Neural progenitor cell (in vitro differentiated cells): ENCODE measurements around the gene MAF.

Source experiments
- EZH2 ChIP-seq: fragments of 200-600 bp; sonication (generic); IDR thresholded peaks from 2 replicates; pipeline ENCODE4 v1.6.1; 2017; ENCODE audit warnings: antibody characterized with exemption, mild to moderate bottlenecking, moderate library complexity
- TF ChIP-seq, protein P1 (sequence below): fragments of 200-600 bp; sonication (generic); IDR thresholded peaks from 2 replicates; pipeline ENCODE4 v1.5.1; 2017; ENCODE audit warnings: antibody characterized with exemption, mild to moderate bottlenecking

DNA sequence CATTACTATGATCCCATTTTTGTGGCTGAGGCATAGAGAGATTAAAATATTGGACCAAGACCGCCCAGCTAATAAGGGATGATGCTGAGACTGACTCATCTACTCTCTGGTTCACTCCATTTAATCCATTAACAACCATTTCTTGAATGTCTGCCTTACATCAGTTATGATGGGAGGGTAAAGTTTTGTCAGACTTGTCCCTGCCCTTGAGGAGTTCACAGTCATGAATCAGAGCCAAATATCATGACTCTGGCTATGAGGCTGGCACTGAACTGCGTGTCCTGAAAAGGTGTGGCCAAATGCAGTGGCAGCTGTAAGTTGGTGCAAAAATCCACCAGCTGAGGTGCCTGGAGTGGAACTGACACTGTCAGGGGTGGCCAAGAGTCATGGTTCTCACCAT, 35.0 kb upstream of the MAF start:
- TF ChIP-seq, protein P1, sequence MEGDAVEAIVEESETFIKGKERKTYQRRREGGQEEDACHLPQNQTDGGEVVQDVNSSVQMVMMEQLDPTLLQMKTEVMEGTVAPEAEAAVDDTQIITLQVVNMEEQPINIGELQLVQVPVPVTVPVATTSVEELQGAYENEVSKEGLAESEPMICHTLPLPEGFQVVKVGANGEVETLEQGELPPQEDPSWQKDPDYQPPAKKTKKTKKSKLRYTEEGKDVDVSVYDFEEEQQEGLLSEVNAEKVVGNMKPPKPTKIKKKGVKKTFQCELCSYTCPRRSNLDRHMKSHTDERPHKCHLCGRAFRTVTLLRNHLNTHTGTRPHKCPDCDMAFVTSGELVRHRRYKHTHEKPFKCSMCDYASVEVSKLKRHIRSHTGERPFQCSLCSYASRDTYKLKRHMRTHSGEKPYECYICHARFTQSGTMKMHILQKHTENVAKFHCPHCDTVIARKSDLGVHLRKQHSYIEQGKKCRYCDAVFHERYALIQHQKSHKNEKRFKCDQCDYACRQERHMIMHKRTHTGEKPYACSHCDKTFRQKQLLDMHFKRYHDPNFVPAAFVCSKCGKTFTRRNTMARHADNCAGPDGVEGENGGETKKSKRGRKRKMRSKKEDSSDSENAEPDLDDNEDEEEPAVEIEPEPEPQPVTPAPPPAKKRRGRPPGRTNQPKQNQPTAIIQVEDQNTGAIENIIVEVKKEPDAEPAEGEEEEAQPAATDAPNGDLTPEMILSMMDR: no peak
- TF ChIP-seq EZH2: no peak
